ENCODE measurements around the gene DEFB128. TPM values are rescaled to one million over a fixed set of nuclear protein-coding genes. Genes with fewer than 3 reads are reported as not detected.

Gene DEFB128
- total and polyA plus RNA-seq, 2 experiments from 2014 or later, result not detected

GRCh38 chr20:152131-152530 is 37.4 kb downstream of the DEFB128 start (continued):
- TF ChIP-seq, protein P1, sequence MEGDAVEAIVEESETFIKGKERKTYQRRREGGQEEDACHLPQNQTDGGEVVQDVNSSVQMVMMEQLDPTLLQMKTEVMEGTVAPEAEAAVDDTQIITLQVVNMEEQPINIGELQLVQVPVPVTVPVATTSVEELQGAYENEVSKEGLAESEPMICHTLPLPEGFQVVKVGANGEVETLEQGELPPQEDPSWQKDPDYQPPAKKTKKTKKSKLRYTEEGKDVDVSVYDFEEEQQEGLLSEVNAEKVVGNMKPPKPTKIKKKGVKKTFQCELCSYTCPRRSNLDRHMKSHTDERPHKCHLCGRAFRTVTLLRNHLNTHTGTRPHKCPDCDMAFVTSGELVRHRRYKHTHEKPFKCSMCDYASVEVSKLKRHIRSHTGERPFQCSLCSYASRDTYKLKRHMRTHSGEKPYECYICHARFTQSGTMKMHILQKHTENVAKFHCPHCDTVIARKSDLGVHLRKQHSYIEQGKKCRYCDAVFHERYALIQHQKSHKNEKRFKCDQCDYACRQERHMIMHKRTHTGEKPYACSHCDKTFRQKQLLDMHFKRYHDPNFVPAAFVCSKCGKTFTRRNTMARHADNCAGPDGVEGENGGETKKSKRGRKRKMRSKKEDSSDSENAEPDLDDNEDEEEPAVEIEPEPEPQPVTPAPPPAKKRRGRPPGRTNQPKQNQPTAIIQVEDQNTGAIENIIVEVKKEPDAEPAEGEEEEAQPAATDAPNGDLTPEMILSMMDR (conservative IDR thresholded peaks at IDR 0.05; ENCODE audit: low read depth in 2 of 2), result no peak
- no peak for TF ChIP-seq NANOG (IDR thresholded peaks at IDR 0.05; ENCODE audit: borderline replicate concordance)
- no peak for TF ChIP-seq EZH2phosphoT487 (IDR thresholded peaks at IDR 0.05; ENCODE audit: unreplicated experiment)
- TF ChIP-seq, protein P2, sequence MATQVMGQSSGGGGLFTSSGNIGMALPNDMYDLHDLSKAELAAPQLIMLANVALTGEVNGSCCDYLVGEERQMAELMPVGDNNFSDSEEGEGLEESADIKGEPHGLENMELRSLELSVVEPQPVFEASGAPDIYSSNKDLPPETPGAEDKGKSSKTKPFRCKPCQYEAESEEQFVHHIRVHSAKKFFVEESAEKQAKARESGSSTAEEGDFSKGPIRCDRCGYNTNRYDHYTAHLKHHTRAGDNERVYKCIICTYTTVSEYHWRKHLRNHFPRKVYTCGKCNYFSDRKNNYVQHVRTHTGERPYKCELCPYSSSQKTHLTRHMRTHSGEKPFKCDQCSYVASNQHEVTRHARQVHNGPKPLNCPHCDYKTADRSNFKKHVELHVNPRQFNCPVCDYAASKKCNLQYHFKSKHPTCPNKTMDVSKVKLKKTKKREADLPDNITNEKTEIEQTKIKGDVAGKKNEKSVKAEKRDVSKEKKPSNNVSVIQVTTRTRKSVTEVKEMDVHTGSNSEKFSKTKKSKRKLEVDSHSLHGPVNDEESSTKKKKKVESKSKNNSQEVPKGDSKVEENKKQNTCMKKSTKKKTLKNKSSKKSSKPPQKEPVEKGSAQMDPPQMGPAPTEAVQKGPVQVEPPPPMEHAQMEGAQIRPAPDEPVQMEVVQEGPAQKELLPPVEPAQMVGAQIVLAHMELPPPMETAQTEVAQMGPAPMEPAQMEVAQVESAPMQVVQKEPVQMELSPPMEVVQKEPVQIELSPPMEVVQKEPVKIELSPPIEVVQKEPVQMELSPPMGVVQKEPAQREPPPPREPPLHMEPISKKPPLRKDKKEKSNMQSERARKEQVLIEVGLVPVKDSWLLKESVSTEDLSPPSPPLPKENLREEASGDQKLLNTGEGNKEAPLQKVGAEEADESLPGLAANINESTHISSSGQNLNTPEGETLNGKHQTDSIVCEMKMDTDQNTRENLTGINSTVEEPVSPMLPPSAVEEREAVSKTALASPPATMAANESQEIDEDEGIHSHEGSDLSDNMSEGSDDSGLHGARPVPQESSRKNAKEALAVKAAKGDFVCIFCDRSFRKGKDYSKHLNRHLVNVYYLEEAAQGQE (IDR thresholded peaks at IDR 0.05; ENCODE audit: unreplicated experiment), result no peak
- TF ChIP-seq, protein P3, sequence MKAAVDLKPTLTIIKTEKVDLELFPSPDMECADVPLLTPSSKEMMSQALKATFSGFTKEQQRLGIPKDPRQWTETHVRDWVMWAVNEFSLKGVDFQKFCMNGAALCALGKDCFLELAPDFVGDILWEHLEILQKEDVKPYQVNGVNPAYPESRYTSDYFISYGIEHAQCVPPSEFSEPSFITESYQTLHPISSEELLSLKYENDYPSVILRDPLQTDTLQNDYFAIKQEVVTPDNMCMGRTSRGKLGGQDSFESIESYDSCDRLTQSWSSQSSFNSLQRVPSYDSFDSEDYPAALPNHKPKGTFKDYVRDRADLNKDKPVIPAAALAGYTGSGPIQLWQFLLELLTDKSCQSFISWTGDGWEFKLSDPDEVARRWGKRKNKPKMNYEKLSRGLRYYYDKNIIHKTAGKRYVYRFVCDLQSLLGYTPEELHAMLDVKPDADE (IDR thresholded peaks at IDR 0.05), result no peak

DNA sequence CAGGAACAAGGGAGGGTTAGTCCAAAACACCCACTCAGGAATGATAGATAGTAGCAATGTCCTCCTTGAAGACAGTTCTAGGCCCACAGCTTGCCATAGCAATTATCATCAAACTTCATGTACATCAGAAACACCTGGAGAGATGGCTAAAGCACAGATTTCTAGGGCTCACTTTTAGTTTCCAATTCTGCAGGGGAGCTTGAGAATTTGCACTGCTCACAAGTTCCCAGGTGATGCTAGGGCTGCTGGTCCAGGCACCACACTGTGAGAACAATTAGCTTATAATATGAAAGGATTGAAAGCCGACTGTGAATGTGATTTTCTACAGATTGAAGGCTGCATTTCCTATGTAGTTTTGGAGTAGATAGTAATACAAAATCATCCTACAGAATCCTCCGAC is 43.6 kb downstream of the DEFB128 start:
- DNase-seq (ENCODE audit: low spot score), result peak; percentile 50
- TF ChIP-seq ZNF462 (CRISPR knock-in tag; IDR thresholded peaks at IDR 0.05) (no peak), ZNF331 (CRISPR knock-in tag; IDR thresholded peaks at IDR 0.05; ENCODE audit: low read depth) (no peak)
- TF ChIP-seq, protein P2 (IDR thresholded peaks at IDR 0.05; ENCODE audit: unreplicated experiment), result no peak

More for the DNA sequence above, 43.6 kb downstream of the DEFB128 start:
- Mint-ChIP-seq H3K4me3 (peak overlapping the region; percentile 11; the same call in 2 of the 3 replicates), H3K9me3 (no peaks in the 10 kb centered on the region), H3K27ac (no peak overlapping the region), H3K4me1 (peaks cover 14% of the 10 kb centered on the region), H3K36me3 (ENCODE audit: low read depth) (no peaks in the 10 kb centered on the region), H3K27me3 (ENCODE audit: insufficient read depth, low read depth, poor library complexity) (no peaks in the 10 kb centered on the region)
- Histone ChIP-seq H3K36me3 (ENCODE audit: insufficient read depth) (no peaks in the 10 kb centered on the region), H3K79me2 (replicated peaks; ENCODE audit: insufficient read depth) (no peaks in the 10 kb centered on the region), H2AFZ (peak overlapping the region; percentile 39; the same call in 1 of the 2 replicates), H3K4me1 (ENCODE audit: insufficient read depth) (peaks cover 11% of the 10 kb centered on the region), H3K27ac (ENCODE audit: low read depth) (no peak overlapping the region), H3K4me3 (peak overlapping the region; percentile 24; the same call in 1 of the 2 replicates), H3K27me3 (ENCODE audit: insufficient read depth) (no peaks in the 10 kb centered on the region), H3F3A (replicated peaks; ENCODE audit: low read depth) (no peaks in the 10 kb centered on the region), H3K4me2 (peak overlapping the region; percentile 64), H4K20me1 (replicated peaks; ENCODE audit: insufficient read depth) (no peaks in the 10 kb centered on the region; the same call in 1 of the 2 replicates), H3K9me2 (ENCODE audit: insufficient read depth) (peaks cover 9% of the 10 kb centered on the region; the same call in 1 of the 2 replicates)
- peak; percentile 67 for ATAC-seq

Measured in GM23338 (cell line).